Articular chondrocyte of knee joint (primary cell): ENCODE data around the gene D2HGDH. TPM values are rescaled to one million over a fixed set of nuclear protein-coding genes. Genes with fewer than 3 reads are reported as not detected.

Experiments
- total RNA-seq: library from RNA; depleted of rRNA; stranded (reverse); fragments of >200 nt; gene quantifications from 2 replicates; pipeline ENCODE4 v1.2.3, GENCODE V29; 2012

Gene D2HGDH
- total RNA-seq, result 11.7 and 11.8 TPM in 2 replicates

DNA sequence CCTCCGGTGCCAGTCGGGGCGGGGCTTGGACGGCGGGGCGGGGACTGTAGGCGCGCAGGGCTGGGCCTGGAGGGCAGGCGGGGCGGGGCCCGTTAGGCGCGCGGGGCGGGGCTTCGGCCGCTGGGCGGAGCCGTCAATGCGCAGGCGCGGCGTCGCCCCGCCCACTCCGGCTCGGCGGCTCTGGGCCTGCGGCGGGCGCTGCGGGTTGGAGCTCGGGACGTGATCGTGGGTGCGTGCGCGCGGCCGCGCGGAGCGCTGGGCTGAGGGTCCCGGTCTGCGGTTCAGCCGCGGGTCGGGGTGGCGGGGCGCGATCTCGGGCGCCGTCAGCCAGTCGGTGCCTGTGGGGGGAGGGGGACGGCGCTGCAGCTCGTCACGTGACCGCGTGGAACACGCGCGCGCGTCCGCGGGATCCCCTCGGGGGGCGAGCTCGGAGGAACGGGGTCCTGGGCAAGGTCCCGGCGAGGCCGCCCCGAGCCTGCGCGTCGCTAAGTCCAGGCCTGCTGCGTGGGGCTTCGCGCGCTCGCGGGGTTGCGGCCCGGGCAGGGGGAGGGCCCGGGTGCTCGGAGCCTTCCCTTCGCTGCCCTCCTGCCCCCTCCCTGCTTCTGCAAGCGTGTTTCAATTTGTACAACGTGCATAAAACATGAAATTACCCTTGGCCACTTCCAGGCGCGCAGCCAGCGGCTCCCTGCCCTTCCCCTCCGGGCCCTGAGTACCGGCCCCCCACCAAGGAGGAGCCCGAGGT lies at the start of gene D2HGDH:
Gene D2HGDH (plus strand): TSS at position 164 of the 742 bp plus-strand sequence. CDS start 595 bp downstream, outside the sequence.

DNA sequence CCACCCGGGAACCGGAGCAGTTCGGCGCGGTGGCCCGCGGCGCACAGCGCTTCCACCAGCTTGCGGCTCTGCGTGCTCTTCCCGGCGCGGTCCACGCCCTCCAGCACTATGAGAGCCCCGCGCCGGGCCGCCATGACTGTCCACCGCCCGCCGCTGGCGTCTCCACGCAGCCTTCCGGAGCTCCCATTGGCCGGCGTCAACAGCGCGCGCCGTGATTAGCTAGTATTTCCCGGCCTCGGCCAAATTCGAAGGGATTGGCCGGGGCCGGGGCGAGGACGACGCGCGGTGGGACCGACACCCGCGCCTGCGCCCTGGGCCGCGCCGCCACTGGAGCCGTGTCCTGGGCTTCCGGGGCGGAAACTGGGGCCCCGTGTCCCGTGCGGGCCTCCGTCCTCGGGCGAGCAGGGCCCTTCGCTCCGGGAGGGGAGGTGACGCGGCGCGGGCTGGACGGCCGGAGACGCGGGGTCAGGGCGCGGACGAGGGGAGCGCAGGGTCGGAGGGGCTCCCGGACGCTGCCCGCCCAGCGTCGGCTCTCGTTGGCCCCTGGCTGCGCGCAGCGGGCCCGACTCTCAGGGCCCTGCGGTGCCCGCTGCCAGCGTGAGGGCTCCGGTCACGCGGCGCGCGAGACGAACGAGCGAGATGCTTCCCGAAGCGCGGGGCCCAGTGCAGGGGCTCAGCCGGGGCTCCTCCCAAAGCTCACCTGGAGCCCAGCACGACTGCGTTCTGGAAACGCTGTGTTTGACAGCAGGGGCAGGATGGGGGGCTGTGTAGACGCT lies 47.6 kb upstream of the D2HGDH start, which contains the start of gene DTYMK:
Gene DTYMK (minus strand): TSS at position 166 of the 776 bp plus-strand sequence. CDS start 32 bp downstream, at position 134.

DNA sequence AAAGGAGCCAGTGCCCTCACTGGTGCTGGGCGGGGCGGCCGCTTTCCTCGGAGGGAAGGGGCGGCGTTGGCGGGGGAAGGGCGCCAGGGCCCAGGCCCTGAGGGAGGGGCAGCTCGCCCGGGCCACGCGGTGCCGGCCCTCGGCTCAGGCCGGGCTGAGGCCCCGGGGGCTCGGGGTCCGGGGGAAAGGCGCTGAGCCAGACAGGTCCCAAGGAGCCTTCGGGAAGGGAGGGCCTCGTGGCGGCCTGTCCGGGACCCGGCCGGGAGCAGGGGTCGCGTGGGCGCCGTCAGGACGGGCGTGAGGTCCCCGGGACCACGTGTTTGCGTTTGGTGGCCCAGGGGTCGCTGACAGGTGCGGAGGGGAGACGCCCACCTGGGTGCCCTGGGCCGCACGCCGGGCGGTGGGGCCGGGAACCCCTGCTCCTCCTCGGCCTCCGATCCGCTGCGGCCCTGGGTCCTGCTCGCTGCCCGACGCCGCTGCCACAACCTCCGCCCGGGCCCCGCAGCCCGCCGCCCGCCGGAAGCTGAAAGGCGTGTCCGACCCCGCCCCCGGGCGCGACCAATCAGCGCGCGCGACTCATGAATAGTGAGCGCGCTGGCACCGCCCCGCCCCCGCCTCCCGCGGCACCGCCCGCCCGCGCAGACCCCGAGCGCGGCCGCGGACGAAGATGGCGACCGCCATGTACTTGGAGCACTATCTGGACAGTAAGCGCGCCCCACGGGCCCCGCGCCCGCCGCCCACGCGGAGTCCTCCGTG lies 32.9 kb upstream of the D2HGDH start, which contains the start of gene ING5:
Gene ING5 (plus strand): TSS at position 641 of the 756 bp plus-strand sequence. CDS start 27 bp downstream, at position 668.

DNA sequence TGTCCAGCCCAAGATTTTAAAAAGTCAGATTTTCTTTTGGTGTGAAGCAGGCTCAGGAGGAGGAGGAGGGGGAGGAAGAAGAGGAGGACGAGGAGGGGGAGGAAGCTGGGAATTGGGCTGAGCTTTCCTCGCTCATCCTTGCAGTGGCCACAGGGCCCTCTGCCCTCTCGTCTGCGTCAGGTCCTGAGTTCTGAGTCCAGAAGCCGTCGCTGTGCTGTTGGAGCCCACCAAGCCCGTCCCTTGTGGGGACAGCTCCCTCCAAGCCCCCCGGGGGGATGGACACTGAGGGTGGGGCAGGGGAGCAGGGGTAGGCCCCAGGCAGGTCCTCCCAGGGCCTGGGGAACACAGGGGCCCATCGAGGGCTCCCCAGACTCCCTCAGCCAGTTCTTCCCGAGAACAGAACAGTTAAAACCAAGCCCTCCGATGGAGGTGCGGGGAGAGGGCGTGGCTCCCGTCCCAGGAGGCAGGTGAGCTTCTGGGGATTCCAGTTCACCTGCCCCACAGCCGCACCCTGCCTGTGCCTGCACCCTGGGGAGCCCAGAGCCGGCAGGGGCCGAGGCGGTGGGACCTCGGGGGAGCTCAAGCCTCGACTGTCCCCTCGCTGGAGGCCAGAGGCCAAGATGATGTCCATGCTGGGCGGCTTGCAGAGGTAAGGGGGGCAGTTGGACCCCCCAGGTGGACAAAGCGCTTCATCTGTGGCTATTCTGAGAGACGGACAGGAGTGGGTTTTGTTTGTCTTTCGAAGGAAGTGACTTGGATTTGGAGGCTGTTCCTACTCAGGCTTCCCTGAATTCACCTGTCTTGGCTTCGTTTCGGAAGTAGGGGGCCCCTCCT lies 42.1 kb downstream of the D2HGDH start, which contains the start of gene GAL3ST2:
Gene GAL3ST2 (plus strand): TSS at position 487 of the 834 bp plus-strand sequence. CDS start 134 bp downstream, at position 621.

DNA sequence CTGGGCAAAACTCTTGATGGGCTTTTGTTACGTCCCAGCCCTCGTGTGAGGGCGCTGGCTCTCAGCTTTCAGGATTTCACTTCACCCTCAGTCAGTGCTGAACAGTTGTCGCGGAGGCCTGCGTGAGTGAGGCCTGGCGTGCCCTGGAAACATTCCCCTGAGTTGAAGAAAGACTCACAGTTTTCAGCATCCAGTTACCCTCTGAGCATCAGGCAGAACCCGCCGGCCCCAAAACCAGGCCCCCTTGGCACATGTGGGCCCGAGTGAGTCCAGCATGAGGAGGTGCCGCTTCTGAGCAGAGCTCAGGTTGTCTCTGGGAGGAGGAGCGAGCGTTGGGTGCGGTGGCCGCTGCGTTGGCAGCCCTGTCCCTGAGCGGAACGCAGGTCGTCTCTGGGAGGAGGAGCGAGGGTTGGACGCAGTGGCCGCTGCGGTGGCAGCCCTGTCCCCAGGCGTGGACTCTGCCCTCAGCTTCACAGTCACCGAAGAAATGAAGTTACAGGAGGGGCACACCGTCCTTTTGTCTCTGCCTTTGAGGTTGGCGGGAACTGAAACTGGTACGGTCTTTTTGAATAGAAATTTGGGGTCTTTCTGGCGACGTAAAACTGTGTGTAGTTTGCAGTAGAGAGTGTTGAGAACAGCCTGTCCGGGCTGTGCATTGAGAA lies 74.4 kb downstream of the D2HGDH start, which contains the start of gene NEU4:
Gene NEU4 (plus strand): TSS at position 473 of the 662 bp plus-strand sequence. CDS start 5,292 bp downstream, outside the sequence.

Other genes with a start within 250 kb of the D2HGDH start
- 127 and 135 TPM in 2 replicates for gene STK25, start 226.0 kb upstream of the D2HGDH start, total RNA-seq
- gene BOK, start 175.9 kb upstream of the D2HGDH start, total RNA-seq, result 24.3 and 27.2 TPM in 2 replicates
- gene THAP4, start 97.5 kb upstream of the D2HGDH start, total RNA-seq, result 31.9 and 35.3 TPM in 2 replicates
- gene ATG4B, start 96.9 kb upstream of the D2HGDH start, total RNA-seq, result 45.7 and 47.6 TPM in 2 replicates
- 18.3 and 21.0 TPM in 2 replicates for gene DTYMK, start 47.8 kb upstream of the D2HGDH start, total RNA-seq
- gene ING5, start 32.6 kb upstream of the D2HGDH start, total RNA-seq, result 11.8 and 13.1 TPM in 2 replicates
- gene GAL3ST2, start 42.2 kb downstream of the D2HGDH start, total RNA-seq, result 0.26 TPM in 1 of 2 replicates, not detected in the other
- gene NEU4, start 74.6 kb downstream of the D2HGDH start, total RNA-seq, result 0.11 TPM in 1 of 2 replicates, not detected in the other
- gene PDCD1, start 124.3 kb downstream of the D2HGDH start, total RNA-seq, result not detected in 2 replicates
- not detected in 2 replicates for gene RTP5, start 135.1 kb downstream of the D2HGDH start, total RNA-seq